PC-3 (cell line): ENCODE data around the gene QDPR. TPM values are rescaled to one million over a fixed set of nuclear protein-coding genes. Genes with fewer than 3 reads are reported as not detected.

ENCODE experiments used
- ATAC-seq: fragments of 200-7000 bp; cut with Tn5 transposase; 2 replicates; pipeline ENCODE4 v1.9.1; 2020; ENCODE audit warnings: mild to moderate bottlenecking, moderate library complexity
- BruUV-seq: library from RNA; stranded (reverse); fragments of 400-500 nt; replicated peaks from 2 replicates; lab custom pipeline; 2021; lab: Mats Ljungman, UMichigan
- CTCF ChIA-PET: fragments of 300-600 bp; sonication (Branson Sonifier 250); formaldehyde crosslinking; loops from one replicate; lab custom pipeline; 2022; ENCODE audit warnings: antibody characterized with exemption; lab: Charles Lee
- POLR2A ChIA-PET: fragments of 300-600 bp; sonication (Branson Sonifier 250); formaldehyde crosslinking; loops from one replicate; lab custom pipeline; 2022; ENCODE audit warnings: antibody characterized with exemption; ENCODE audit not compliant: unreplicated experiment; lab: Charles Lee
- DNase-seq: peaks from one replicate; pipeline ENCODE4 v3.0.0-alpha.2; 2015
- H2AFZ ChIP-seq: fragments of 300-600 bp; sonication (generic); 2 replicates; pipeline ENCODE4 v1.6.0; 2016; ENCODE audit warnings: antibody characterized with exemption, low read length
- H3F3A ChIP-seq: fragments of 300-600 bp; sonication (generic); one replicate; pipeline ENCODE4 v1.6.0; 2017; ENCODE audit warnings: antibody characterized with exemption, low read length, control low read depth, mild to moderate bottlenecking; ENCODE audit not compliant: unreplicated experiment
- H3K27ac ChIP-seq: fragments of 300-600 bp; sonication (generic); 2 replicates; pipeline ENCODE4 v1.5.1; 2016; ENCODE audit warnings: mild to moderate bottlenecking, low read length
- H3K27me3 ChIP-seq: fragments of 300-600 bp; sonication (generic); 2 replicates; pipeline ENCODE4 v1.6.1; 2016; ENCODE audit warnings: low read length, mixed read lengths
- H3K36me3 ChIP-seq: fragments of 300-600 bp; sonication (generic); 2 replicates; pipeline ENCODE4 v1.6.1; 2016; ENCODE audit warnings: low read depth, mixed run types, low read length, mixed read lengths
- H3K4me1 ChIP-seq: fragments of 300-600 bp; sonication (generic); 2 replicates; pipeline ENCODE4 v1.5.1; 2016; ENCODE audit warnings: low read length; ENCODE audit not compliant: insufficient read depth
- H3K4me2 ChIP-seq: fragments of 300-600 bp; sonication (generic); 2 replicates; pipeline ENCODE4 v1.6.0; 2016; ENCODE audit warnings: low read length
- H3K4me3 ChIP-seq: fragments of 300-600 bp; sonication (generic); 2 replicates; pipeline ENCODE4 v1.5.1; 2016; ENCODE audit warnings: mild to moderate bottlenecking, low read length, mixed read lengths
- H3K79me2 ChIP-seq: fragments of 300-600 bp; sonication (generic); 2 replicates; pipeline ENCODE4 v1.6.1; 2017; ENCODE audit warnings: low read length, mixed read lengths
- H3K9ac ChIP-seq: fragments of 300-600 bp; sonication (generic); 2 replicates; pipeline ENCODE4 v1.6.0; 2016; ENCODE audit warnings: mild to moderate bottlenecking, low read length
- H3K9me2 ChIP-seq: fragments of 300-600 bp; sonication (generic); replicated peaks from 2 replicates; pipeline ENCODE4 v1.6.1; 2016; ENCODE audit warnings: mixed run types, low read length, mixed read lengths
- H3K9me3 ChIP-seq: fragments of 300-600 bp; sonication (generic); 2 replicates; pipeline ENCODE4 v1.6.1; 2016; ENCODE audit warnings: low read length, mixed read lengths
- H4K20me1 ChIP-seq: fragments of 300-600 bp; sonication (generic); 2 replicates; pipeline ENCODE4 v1.6.1; 2016; ENCODE audit warnings: low read length, mixed read lengths
- CTCF ChIP-seq: fragments of 300-600 bp; sonication (generic); conservative IDR thresholded peaks from 2 replicates; pipeline ENCODE4 v1.5.1; 2017; ENCODE audit warnings: antibody characterized with exemption, low read depth, mild to moderate bottlenecking, low read length
- EZH2 ChIP-seq: fragments of 300-600 bp; sonication (generic); IDR thresholded peaks from one replicate; pipeline ENCODE4 v1.6.1; 2017; ENCODE audit warnings: antibody characterized with exemption, mild to moderate bottlenecking, low read length; ENCODE audit not compliant: unreplicated experiment
- EZH2phosphoT487 ChIP-seq: fragments of 300-600 bp; sonication (generic); IDR thresholded peaks from 2 replicates; pipeline ENCODE4 v1.6.1; 2018; ENCODE audit warnings: mild to moderate bottlenecking, antibody characterized with exemption, low read length, borderline replicate concordance
- intact Hi-C: fragments of 100-400 bp; cut with micrococcal nuclease; formaldehyde crosslinking; loops from 2 replicates; pipeline ENCODE4 v1.9.0; 2023
- total RNA-seq: library from RNA; depleted of rRNA; stranded (reverse); fragments of >200 nt; gene quantifications from 2 replicates; pipeline ENCODE4 v1.2.3, GENCODE V29; 2014

The QDPR gene
- total RNA-seq, 1 experiment from 2014 or later, result 10.0 TPM

GRCh38 chr4:17531538-17532285, 19.8 kb upstream of the QDPR start:
- Histone ChIP-seq H3K9ac (no peak overlapping the region), H3K27ac (no peak overlapping the region), H3F3A (no peaks in the 10 kb centered on the region), H3K4me2 (no peak overlapping the region), H3K4me3 (no peak overlapping the region), H2AFZ (no peak overlapping the region), H3K9me2 (no peaks in the 10 kb centered on the region), H3K4me1 (no peaks in the 10 kb centered on the region), H3K36me3 (no peaks in the 10 kb centered on the region), H3K27me3 (no peaks in the 10 kb centered on the region), H4K20me1 (no peaks in the 10 kb centered on the region), H3K79me2 (no peaks in the 10 kb centered on the region), H3K9me3 (no peaks in the 10 kb centered on the region)
- intact Hi-C loops, result no loop called here
- no peak for DNase-seq
- CTCF ChIA-PET, result no interaction called here
- POLR2A ChIA-PET, result no interaction called here
- BruUV-seq, result no TSS peak
- ATAC-seq, result no peak
- no peak for TF ChIP-seq CTCF
- no peak for TF ChIP-seq EZH2phosphoT487
- no peak for TF ChIP-seq EZH2

- Histone ChIP-seq H3F3A (no peaks in the 10 kb centered on the region), H3K4me1 (no peaks in the 10 kb centered on the region), H3K9me3 (no peaks in the 10 kb centered on the region), H4K20me1 (no peaks in the 10 kb centered on the region), H3K27ac (no peak overlapping the region), H3K9ac (no peak overlapping the region), H3K4me3 (no peak overlapping the region), H3K4me2 (no peak overlapping the region), H2AFZ (no peak overlapping the region), H3K36me3 (no peaks in the 10 kb centered on the region), H3K27me3 (no peaks in the 10 kb centered on the region), H3K79me2 (no peaks in the 10 kb centered on the region), H3K9me2 (no peaks in the 10 kb centered on the region)
- no peak for ATAC-seq
- intact Hi-C loops, result no loop called here
- ChIA-PET POLR2A (no interaction called here), CTCF (no interaction called here)
- BruUV-seq, result no TSS peak
- DNase-seq, result no peak
- no peak for TF ChIP-seq EZH2
- no peak for TF ChIP-seq CTCF
- TF ChIP-seq EZH2phosphoT487, result no peak
Measured at GRCh38 chr4:17528551-17529165, 16.8 kb upstream of the QDPR start.
